Stimulated activated CD4-positive, alpha-beta T cell treated with anti-CD3 and anti-CD28 coated beads, Interleukin-15, amount 100 ng/mL, for 48 hours (primary cell): ENCODE results near the gene THSD4.
"Not testable (repeated sequence)": the region's sequence is repeated elsewhere in the genome, so short reads cannot be mapped to it uniquely, and the experiment has no call there.

ENCODE experiments used
- DNase-seq, 2 donors: peaks; one replicate each; pipeline ENCODE4 v3.0.0-alpha.2; 2020; ENCODE audit warnings: low read depth in 2 of 2

Gene THSD4

DNA sequence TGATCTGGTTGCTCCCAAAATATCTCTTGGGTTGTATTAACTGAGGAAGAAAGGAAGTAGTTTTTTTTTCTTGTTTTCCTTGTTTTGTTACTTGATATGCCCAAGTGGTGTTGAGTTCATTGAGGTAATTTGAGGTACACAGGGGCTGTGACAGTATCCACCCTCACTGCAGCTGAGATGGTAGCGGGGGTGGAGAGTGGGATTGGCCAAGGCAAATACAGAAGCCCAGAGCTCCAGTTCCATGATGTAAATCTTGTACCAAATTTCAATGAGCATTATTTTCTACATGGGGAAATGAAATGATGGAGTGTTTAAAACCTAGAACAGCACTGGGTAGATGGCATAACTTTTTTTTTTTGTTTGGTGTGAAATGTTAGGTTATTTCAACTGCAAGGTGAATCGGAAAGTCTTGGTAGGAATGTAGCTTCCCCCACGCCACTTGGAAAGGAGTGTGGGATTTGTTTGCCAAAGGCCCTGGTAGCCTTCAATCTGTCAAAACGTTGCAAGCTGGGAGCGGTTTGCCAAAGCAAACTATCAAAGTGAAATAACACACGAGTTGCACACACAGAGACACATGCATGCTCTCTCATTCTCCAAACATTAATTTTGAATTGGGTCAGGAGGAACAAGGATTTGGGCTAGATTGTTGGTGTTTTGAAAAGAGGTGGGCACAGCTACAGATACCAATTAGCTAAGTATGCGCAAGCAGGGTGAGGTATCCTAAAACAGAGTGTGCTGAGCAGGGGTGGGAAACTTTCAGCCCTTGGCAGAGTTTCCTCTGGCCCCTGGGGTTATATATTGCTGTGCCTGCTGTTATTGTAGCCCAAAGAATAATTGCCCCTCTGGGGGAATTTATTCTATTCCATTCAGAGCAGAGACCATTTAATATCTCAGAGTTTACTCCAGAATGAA lies 34.6 kb downstream of the THSD4 start:
- DNase-seq = no peak

DNA sequence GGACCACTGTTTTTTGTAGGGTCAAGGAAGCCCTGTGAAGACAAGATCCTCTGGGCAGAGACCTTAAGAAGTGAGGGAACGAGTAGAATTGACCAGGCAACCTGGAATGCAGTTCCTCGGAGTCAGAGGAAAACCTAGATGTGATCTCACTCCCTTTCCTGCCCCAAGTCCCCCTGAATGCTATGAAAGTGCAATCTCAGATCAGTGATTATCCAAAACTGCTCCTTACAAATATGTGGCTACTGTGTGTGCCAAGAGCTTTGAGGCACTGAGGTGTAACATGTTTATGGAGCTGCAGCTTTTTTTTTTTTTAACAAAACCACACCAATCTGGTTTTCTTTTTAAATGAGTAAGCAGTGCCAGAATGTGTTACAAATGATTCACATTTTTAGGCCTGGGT lies 35.8 kb downstream of the THSD4 start:
- no peak for DNase-seq

DNA sequence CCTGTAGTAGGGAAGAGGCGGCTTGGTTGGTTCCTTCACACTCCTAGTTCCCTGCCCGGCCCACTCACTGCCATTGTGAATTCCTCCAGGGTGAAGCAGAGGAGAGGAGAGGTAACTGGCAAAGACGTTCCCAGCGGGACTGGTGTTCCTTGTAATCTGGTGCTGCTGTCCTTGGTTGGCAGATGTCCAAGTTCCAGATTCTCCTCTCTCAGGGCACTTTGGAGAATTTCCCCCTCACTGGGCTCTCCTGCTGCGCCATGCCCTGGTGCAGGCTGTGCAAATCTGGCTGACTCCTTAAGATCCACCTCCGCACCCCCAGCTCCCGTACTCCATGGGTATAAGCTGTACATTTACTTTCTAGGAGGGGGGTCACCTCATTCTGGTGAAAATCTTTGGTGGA lies 37.3 kb downstream of the THSD4 start:
- DNase-seq = no peak

DNA sequence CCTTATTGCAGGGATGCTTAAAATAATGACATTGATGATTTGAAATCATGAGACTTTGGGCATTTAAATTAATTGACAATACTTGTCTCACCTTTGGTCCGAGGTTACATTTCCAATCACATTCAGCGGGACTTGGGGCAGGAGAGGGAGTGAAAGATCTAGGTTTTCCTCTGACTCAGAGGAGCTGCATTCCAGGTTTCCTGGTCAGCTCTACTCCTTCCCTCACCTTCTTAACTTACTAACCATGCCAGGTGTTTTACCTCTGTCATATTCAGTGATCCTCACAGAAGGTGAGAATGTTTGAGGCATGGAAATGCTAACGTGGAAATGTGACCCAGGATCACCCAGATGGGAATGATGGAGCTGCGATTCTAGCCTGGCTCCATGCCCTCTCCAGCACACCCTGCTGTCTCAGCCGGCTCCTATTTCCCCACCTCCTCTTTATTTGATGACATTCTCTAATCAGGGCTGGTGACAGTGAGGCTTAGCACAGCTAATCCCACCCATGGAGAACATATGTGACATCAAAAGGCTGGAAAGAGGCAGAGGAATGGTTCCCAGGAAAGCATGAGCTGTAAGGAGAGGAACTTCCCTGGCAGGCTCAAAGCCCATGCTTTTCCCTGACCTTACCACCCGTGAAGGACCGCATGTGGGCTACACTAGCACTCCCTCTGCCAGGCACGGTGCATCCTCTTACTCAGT lies 38.7 kb downstream of the THSD4 start:
- no peak for DNase-seq

DNA sequence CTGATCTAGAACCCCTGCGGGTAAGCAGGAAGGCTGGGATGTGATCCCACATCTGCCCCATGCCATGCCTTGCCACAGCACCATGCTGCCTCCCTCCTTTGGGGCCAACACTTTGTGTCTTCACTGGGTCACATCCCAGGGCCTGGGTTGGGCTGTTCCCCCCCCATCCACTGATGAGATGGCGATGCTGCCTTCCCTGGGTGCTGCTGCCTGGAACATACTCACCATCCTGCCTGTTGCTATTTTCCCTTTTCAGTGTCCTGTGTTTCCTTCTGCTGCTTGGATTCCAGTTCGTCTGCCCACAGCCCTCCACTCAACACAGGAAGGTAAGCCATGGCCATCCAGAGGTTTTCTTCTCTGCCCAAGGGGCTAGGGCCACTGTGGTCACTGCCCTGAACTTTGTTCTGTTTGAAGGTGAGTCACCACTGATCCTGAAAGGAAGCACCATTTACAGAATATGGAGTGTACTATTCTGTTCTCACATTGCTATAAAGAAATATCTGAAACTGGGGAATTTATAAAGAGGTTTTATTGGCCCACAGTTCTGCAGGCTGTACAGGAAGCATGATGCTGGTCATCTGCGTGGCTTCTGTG lies 39.4 kb downstream of the THSD4 start:
- DNase-seq = no peak

DNA sequence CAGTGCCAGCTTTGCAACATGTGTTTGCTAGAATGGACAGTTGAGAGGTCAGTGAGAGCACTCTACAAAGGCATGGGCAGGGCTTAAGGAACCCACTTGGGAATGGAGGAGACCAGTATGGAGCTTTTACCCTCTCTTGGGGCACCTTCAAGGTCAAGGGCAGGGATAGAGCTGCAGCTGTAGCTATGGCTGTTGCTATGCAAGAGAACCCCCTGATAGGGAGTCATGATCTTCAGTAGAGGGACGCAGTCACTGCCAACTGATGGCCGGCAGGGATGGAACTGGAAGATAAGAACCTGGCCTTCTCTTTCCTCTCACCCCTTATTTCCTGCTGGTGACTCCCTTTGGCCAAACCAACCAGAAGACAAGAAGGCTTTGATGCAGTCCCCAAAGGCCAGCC lies 40.3 kb downstream of the THSD4 start:
- DNase-seq = no peak

DNA sequence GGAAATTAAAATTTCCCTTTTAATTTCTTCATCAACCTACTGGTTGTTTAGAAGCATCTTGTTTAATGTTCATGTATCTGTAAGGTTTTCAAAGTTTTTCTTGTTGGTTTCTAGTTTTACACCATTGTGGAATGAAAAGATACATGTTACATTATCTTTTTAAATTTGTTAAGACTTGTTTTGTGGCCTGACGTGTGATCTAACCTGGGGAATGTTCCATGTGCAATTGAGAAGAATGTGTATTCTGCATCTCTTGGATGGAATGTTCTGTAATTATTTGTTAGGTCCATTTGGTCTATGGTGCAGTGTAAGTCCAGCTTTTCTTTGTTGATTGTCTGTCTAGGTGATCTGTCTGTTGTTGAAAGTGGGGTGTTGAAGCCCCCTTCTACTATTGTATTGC lies 45.7 kb downstream of the THSD4 start:
- no peak for DNase-seq

DNA sequence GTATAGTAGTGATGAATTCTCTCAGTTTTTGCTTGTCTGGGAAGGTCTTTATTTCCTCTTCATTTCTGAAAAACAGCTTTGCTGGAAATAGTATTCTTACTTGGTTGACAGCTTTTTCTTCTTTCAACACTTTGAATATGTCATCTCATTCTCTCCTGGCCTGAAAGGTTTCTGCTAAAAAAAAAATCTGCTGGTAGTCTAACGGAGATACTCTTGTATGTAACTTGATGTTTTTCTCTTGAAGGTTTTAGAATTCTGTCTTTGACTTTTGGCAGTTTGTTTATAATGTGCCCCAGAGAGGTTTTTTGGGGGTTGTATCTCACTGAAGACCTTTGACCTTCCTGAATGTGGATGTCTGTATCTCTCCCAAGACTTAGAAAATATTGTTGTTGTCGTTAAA lies 47.0 kb downstream of the THSD4 start:
- DNase-seq = no peak

DNA sequence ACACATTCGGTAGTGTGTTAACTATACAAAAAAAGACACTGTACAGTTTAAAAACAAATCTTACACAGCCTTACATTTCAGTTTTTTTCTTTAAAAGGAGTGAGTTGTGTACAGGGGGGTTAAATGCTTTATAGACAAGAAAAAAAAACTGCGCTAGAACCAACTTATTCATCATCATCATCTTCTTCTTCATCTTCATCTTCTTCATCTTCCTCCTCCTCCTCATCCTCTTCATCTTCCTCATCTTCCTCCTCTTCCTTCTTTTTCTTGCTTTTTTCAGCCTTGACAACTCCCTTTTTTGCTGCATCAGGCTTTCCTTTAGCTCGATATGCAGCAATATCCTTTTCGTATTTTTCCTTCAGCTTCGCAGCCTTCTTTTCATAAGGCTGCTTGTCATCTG lies 49.3 kb downstream of the THSD4 start:
- not testable (repeated sequence) for DNase-seq

DNA sequence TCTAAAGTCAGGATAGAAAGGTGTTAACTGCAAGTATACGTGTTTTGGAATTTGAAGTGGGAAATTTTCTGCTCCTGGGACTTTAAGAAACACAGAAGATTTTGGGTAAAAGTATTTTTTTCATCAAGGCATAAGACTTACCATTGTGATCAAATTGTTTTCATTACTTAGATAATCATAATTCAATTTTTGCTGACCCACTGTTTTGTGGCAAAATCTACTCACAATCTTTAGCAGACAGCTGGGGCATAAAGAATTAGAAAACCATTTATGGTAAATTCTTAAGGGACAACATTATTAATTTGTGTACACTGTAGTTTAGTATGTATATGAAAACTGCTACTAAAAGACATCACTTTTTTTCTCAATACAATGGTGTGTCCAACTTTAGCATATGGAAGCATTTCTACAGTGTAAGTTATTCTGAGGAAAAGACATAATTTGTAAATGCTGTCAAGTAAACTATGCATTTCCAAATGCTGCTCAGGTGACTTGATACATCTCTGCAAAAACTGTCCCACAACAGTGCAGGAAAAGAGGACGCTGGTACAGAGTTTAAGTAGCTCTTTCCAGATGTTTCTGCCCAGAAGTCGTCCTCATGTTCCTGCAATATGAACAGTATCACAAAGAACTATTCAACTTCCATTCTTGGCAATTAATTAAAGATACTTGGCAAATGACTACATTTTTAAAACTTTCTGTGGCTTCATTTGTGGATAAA lies 52.3 kb downstream of the THSD4 start:
- no peak for DNase-seq

DNA sequence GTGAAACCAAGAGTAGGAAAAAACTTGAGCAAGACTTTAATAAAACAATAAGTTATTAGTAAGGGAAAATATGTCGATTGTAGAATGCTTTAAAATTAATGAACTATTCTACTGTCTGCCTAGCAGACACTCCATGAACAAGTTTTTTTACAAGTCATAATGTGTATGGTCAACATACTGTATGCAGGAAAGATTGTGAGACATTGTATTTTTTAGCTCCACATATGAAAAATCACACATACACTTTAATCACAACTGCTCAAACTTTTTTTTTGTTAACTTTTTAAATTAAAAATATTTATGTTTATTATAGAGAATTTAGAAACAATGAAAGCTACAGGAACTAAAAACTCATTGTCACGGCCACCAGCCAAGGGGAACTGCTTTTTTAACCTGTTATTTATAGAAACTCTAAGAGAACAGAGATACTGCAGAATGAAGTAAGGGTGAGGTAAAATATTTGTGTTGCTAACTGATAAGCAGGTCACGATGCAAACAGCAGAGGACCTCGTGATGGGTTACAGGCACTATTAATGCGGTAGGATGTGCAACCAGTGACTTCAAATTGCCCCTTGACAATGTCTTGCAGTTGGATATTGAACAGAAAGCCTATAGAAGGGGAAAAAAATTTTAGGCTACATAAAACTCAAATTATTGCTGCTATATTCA lies 53.0 kb downstream of the THSD4 start:
- DNase-seq = no peak

DNA sequence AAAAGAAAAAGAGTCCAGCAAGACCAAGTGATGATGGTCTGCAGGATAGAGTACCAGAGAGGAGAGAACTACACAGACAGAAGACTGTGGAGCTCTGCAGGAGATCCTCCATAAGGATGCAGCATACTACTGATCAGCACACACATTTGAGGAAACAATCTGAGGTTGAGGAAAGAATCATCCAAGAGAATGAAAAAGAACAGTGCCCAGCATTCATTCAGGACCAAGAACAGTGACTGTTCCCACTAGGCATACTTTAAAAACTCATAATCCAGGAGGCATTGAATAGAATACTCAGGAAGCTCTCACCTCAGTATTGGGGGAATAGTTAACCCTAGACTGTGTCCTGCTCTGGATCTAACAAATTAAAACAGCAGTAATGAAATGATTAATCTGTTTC lies 54.9 kb downstream of the THSD4 start:
- DNase-seq = no peak

DNA sequence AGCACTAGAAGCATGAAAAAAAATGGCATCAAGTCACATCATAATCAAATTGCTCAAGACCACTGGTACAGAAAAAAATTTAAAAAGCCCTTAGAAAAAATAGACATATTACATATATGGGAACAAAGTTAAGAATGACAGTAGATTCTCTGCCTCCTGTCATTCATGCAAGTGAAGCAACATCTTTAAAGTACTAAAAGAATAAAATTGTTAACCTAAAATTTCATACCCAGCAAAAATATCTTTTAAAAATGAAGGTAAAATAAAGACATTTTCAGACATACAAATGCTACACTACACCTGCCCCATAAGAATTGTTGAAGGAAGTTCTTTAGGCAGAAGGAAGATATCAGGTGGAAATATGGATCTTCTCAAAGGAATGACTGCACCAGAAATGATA lies 55.9 kb downstream of the THSD4 start:
- DNase-seq = no peak

DNA sequence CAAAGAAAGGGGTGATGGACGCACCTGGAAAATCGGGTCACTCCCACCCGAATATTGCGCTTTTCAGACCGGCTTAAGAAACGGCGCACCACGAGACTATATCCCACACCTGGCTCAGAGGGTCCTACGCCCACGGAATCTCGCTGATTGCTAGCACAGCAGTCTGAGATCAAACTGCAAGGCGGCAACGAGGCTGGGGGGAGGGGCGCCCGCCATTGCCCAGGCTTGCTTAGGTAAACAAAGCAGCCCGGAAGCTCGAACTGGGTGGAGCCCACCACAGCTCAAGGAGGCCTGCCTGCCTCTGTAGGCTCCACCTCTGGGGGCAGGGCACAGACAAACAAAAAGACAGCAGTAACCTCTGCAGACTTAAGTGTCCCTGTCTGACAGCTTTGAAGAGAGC lies 59.1 kb downstream of the THSD4 start:
- not testable (repeated sequence) for DNase-seq

DNA sequence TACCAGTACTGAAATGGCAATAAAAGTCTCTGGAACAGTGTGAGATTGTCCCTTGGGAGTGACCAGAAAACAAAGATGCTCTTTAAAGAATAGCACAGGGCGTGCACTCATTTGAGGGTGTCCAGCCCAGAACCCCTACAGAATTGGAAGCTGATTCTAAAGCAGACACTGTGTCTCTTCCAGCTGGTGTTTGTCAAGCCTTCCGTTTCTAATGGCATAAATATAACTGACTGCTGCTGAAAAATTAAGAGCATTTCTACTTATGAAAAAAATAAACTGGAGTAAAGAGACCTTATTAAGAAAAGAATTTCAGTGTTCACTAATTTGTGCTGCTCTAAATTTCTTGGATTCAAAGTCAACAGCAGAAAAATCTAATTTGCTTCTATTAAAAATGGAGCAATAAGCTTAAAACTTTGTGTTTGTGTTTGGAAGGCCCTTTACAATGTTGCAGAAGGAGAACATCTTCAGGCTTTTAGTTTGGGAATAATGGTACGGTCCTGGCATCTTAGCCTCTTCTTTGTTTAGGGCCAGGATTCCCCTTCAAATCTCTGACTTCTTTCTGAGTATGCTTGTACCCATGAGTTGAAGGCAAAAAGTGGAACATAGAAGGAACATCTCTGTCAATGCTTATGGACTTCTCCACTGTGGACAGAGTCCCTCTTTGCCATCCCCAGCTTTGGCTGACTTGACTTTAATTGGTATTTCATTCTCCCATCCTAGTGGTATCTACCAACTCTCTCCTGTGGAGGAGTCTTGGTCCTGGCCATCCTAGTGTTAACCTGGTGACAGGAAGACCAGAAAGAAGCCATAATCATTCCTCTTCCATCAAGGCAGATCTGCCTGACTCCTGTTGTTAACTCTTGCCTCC lies 65.9 kb downstream of the THSD4 start:
- DNase-seq = no peak

DNA sequence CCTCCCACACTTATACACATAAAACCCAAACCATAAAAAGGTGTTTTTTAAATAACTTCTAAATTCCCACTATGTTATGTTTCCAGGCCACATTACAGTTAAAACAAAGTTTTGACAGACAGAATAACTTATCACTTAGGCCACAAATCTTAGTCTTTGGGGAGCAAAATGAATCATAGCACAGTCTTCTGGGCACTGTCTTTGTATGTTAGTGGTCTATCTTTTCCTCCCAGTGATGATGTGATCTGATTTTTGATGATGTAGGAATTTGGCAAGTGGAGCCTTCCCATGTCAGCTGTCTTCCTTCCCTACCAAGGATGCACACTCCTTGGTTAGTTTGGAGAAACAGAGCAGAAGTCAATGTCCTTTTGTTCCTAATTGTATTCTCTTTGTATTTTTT lies 67.3 kb downstream of the THSD4 start:
- DNase-seq = no peak

DNA sequence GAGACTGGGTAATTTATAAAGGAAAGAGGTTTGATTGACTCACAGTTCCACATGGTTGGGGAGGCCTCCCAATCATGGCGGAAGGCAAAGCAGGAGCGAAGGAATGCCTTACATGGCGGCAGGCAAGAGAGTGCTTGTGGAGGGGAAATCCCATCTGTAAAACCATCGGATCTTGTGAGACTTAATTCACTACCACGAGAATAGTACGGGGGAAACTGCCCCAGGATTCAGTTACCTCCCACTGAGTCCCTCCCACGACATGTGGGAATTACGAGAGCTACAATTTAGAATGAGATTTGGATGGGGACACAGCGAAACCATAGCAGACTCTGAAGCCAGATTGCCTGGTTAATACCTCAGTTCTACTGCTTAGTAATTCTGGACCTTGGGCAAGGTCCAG lies 67.8 kb downstream of the THSD4 start:
- DNase-seq = no peak

DNA sequence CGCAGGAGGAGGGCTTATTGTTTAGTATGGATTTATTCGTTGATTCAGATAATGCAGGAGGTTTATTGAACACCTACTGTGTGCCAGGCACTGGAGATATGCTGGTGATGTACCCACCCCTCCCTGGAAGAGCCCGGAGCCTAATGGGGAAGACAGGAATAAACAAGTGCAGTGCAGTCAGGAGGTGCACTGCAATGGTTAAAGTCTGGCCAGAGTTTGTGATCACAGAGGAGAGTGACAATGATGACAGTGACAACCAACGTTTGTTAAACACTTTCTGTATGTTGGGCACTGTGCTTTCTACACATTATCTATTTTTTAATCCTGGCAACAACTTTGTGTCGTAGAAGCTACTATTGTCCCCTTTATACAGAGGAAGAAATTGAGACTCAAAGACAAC lies 70.4 kb downstream of the THSD4 start:
- DNase-seq = no peak

DNA sequence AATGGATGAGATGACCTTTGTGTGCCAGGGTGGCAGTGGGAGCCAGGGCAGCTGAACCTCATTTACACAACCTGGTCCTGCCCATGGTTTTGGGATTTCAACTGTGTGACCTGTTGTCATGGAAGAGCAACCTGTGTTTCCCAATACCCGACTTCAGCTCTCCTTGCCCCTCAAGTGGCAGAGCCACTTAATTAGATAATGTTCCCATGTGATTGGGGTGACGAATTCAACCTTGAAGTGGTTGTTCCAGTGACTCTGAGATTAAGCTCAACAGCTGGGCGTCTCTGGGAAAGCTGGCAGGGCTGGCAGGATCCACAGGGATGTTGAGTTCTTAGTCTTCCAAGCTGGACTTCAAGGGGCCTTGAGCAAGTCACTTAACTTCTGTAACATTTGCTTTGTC lies 71.0 kb downstream of the THSD4 start:
- no peak for DNase-seq

DNA sequence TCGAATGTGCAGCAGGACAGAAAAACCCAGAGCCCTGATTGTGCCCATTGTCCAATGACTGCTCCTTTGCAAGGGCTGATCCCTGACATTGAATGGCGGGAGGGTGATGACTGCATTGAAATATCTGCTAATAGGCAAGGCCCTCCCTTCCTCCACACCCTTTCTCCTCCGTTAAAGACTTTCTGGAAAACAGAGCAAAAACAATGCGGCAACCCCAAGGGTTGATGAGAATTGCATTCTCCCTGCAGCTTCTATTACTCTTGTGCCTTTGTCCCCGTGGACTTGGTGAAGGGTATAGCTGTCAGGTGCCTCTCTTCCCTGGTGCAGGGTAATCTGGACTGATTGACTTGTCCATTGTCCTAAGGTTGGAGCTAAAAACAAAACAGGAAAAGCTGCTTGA lies 71.8 kb downstream of the THSD4 start:
- DNase-seq = no peak

DNA sequence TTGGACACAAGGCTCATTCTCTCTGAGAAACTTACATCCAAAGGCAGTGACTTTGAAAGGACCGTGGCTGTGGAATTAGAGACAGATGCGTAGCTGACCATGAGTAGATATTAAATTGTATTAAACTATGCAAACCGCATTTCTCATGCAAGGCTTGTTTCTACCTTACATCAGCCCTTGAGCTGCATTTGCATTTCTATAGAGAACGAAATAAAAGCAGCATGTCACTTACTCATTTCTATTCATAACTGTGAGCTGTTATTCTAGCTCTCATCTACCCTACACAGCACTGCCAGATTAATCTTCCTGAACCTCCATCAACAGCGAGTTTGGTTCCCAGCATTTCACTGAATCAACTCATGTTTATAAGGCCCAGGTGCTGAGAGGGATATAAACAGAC lies 72.3 kb downstream of the THSD4 start:
- no peak for DNase-seq
